ENCODE data around the gene HOXD10.

HOXD10 gene

DNA sequence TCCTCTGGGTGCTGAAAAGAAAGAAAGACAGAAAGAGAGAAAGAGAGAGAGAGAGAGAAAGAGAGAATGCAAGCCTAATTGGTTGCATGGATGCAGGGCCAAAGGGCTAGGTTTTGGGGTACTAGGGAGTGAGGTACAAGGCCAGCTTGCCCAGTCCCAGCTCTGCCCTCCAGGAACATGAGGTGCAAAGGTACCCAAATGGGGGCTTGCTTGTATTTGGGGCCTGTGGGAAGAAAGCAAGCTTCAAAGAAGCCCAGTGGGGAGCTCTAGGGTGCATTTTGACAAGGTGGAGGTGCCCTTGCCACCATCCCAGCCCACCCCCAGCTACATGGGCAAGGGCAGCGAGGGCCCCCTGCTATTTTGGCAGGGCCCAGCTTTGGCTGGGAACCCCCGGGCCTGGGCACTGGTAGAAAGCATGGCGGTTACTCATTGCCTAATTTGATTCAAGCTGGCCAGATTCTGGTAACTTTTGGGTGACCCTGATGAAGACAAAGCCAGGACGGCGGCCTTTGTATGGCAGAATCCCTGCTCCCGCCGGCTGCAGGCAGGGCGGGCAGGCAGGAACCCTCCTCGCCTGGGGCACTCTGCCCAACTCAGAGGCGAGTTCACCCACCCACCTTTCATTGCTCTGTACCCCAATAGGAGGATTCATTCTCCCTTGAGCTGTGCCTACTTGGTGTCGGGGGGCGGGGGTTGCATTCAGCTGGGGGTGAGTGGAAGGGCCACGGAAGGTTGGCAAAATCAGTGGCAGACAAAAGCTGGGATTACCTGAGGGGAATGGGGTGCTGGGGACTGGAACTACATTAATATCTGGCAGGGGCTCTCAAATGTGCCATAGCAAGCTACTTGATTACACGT lies 34.2 kb downstream of the HOXD10 start:
- Mint-ChIP-seq H3K36me3 (peaks cover 3% of the 10 kb centered on the region), H3K27me3 (peaks cover 69% of the 10 kb centered on the region), H3K27ac (no peak overlapping the region), H3K4me3 (no peak overlapping the region), H3K4me1 (no peaks in the 10 kb centered on the region), H3K9me3 (peaks cover 5% of the 10 kb centered on the region)

DNA sequence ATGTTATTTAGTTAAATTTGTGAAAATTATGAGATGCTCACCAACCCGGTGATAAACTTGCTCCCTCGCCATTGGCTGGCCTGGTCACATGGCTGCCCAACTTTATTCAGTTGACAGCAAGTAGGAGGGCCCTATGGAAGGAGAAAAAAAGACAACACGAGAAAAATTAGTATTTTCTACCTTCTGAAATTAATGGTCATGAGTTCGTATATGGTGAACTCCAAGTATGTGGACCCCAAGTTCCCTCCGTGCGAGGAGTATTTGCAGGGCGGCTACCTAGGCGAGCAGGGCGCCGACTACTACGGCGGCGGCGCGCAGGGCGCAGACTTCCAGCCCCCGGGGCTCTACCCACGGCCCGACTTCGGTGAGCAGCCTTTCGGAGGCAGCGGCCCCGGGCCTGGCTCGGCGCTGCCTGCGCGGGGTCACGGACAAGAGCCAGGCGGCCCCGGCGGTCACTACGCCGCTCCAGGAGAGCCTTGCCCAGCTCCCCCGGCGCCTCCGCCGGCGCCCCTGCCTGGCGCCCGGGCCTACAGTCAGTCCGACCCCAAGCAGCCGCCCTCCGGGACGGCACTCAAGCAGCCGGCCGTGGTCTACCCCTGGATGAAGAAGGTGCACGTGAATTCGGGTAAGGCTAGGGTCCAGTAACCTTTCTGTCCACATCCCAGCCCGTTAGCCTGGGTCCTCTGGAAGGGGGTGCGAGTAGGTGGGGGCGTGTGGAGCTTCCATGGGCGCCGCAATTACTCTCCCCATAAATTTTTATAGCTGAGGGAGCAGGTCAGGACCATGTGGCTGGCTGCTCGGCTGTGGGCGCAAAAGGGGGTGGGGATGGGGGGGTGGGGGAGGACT lies 35.1 kb downstream of the HOXD10 start, which contains the start of gene HOXD4:
TSS of gene HOXD4 (plus strand) at position 109 of the 846 bp plus-strand sequence. CDS start at position 193, 84 bp downstream.
- Mint-ChIP-seq H3K4me3 (no peak within 1 kb of the TSS), H3K36me3 (peaks cover 3% of the 10 kb centered on the region), H3K27me3 (peaks cover 64% of the 10 kb centered on the region), H3K9me3 (peaks cover 5% of the 10 kb centered on the region), H3K27ac (no peak within 1 kb of the TSS), H3K4me1 (no peaks in the 10 kb centered on the region)

DNA sequence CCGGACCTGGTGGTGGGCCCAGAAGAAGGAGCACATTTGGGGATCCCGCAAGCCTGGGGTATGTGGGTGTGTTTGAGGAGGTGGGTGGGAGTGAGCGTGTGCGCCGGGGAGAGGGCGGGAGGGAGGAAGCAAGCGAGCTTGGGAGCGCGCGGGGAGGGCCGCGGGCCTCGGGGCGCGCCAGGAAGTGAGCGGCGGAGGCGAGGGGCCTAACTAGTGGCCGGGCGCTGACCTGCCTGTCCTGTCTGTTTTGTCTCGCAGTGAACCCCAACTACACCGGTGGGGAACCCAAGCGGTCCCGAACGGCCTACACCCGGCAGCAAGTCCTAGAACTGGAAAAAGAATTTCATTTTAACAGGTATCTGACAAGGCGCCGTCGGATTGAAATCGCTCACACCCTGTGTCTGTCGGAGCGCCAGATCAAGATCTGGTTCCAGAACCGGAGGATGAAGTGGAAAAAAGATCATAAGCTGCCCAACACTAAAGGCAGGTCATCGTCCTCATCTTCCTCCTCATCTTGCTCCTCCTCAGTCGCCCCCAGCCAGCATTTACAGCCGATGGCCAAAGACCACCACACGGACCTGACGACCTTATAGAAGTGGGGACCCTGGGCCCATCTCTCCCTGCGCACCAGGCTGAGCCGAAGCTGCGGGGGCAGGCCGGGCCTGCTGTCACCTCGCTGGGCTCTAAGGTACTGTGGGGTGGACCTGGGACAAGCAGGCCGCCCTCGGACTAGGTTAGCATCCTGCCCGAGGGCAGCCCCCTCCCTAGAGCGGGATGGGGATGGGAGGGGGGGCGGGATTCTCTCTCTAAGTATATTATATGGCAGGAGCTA lies 36.0 kb downstream of the HOXD10 start:
- Mint-ChIP-seq H3K36me3 (peaks cover 3% of the 10 kb centered on the region), H3K27me3 (peaks cover 61% of the 10 kb centered on the region), H3K4me3 (no peak overlapping the region), H3K9me3 (peaks cover 5% of the 10 kb centered on the region), H3K27ac (no peak overlapping the region), H3K4me1 (peaks cover 3% of the 10 kb centered on the region)

DNA sequence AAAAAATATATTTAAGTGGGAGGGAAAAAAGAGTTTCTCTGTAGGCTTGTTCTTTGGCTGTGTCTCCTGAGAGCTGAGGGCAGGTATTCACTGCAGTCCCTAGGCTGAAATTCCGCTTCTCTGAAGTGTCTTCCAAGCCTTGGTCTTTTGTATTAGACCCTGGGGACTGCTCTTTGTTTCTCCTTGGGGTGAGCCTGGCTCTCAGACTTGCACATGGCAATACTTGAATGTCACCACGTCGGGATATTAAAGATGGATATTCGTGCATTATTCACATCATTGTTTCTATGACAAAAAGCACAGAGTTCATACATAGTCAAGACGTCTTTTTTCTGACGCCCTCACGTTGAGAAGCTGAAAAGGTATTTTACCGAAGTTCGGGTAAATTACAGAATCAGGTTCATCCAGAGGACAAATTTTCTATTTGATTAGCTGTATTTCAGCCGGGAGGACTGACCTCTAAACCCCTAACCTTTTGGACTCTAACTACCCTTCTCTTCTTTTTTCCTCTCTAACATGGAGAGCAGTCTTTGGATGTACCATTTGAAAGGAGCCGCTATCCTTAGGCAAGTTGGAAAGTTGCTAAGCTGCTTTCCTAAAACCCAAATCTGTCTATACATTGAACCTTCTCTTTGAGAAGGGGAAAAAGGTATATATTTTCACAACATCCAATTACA lies 38.1 kb downstream of the HOXD10 start:
- H3K27me3 Mint-ChIP-seq, result peaks cover 54% of the 10 kb centered on the region
- H3K4me1 Mint-ChIP-seq, result peaks cover 6% of the 10 kb centered on the region
- peaks cover 3% of the 10 kb centered on the region for H3K36me3 Mint-ChIP-seq
- no peak overlapping the region for H3K27ac Mint-ChIP-seq
- no peak overlapping the region for H3K4me3 Mint-ChIP-seq
- H3K9me3 Mint-ChIP-seq, result peaks cover 5% of the 10 kb centered on the region

DNA sequence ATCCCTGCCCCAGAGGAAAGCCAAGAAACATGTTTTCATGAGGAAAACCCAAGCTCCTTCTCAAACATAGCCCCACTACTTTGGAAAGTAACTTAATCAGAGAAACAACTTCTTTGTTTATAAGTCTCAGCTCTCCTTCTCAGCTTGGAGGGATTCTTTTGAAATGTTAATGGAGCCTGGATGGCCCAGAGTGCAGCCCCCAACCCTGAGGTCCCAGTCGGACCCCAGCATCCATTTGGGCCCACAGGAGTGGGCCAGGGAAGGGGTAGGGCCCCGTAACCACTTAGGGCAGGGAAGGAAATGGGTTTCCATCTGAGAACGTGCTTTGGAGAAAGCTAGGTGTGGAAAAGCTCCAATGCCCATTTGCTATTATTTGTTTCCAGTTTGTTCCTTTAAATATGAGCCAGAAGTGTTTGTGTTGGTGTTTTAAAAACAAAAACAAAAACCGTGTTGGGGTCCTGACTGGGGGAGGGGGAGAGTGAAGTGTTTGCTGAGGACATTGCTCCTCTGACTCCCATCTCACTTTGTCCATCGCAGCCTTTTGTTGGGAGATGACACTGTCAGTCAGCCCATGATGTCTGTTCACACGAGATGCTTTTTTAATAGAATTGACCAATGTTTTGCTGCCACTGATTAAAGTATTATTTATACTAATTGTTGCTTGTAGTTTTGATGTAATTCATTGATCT lies 38.9 kb downstream of the HOXD10 start:
- H3K4me3 Mint-ChIP-seq, result no peak overlapping the region
- H3K36me3 Mint-ChIP-seq, result no peaks in the 10 kb centered on the region
- peaks cover under 1% of the 10 kb centered on the region for H3K9me3 Mint-ChIP-seq
- no peak overlapping the region for H3K27ac Mint-ChIP-seq
- H3K4me1 Mint-ChIP-seq, result peaks cover 6% of the 10 kb centered on the region
- peaks cover 48% of the 10 kb centered on the region for H3K27me3 Mint-ChIP-seq

DNA sequence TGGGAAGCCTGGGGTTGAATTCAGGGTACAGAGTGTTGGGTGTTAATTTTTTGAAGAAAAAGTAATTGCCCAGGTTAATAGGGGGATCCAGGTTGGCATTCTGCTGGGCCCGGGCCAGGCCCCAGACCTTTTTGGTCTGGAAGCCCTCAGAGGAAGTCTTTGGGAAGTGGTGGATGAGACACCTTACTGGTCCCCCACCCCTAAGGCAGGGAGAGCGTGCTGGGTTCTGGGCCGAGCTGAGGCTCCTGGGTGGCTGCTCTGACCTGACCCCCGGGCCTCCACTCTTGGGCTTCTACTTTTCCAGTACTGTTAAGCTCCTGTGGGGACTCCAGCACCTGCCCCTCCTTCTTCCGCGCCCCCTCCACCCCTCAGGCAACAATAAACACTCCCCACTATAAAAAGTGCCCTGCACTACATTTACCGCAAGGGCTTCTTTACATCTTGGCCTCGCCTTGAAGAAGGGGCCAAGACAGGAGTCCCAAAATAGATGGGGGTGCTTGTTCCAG lies 39.8 kb downstream of the HOXD10 start:
- Mint-ChIP-seq H3K4me1 (peaks cover 6% of the 10 kb centered on the region), H3K27ac (no peak overlapping the region), H3K36me3 (no peaks in the 10 kb centered on the region), H3K4me3 (no peak overlapping the region), H3K9me3 (no peaks in the 10 kb centered on the region), H3K27me3 (peaks cover 48% of the 10 kb centered on the region)

DNA sequence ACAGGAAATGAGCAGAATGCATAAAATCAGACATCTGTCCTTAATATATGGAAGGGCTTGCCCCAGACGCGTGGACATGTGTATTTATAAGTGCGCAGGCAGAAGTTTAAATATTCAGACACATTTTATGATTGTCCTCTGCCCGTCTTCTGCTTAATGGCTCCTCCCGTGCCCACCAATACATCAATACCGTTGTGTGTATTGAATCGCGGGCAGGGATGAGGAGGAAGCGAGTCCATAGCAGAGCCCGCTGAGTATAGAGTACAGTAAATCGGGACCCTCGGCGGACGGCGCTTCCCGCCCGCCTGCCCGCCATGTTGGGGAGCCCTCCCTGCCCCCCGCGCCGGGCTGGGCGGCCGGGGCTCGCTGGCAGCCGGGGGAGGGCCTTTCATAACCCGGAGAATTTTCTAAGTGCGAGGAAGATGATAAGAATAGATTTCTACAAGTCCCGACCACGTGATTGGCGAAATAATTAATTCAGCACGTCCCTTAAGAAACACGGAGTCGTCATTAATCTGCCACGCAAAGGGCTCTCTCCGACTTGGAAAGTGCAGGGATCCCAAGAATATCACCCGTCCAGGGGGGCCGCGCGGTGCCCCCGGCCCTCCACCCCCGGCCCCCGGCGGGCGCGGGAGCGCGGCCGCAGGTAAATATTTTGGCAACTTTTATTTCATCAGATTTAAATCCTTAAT lies 40.4 kb downstream of the HOXD10 start, which contains the start of gene HOXD3:
TSS of gene HOXD3 (plus strand) at position 501 of the 692 bp plus-strand sequence. CDS start 11,808 bp downstream, outside the sequence.
- Mint-ChIP-seq H3K4me3 (no peak within 1 kb of the TSS), H3K36me3 (peaks cover 2% of the 10 kb centered on the region), H3K27me3 (peaks cover 49% of the 10 kb centered on the region), H3K4me1 (peaks cover 6% of the 10 kb centered on the region), H3K27ac (peak within 1 kb of the TSS; percentile 18), H3K9me3 (no peaks in the 10 kb centered on the region)

DNA sequence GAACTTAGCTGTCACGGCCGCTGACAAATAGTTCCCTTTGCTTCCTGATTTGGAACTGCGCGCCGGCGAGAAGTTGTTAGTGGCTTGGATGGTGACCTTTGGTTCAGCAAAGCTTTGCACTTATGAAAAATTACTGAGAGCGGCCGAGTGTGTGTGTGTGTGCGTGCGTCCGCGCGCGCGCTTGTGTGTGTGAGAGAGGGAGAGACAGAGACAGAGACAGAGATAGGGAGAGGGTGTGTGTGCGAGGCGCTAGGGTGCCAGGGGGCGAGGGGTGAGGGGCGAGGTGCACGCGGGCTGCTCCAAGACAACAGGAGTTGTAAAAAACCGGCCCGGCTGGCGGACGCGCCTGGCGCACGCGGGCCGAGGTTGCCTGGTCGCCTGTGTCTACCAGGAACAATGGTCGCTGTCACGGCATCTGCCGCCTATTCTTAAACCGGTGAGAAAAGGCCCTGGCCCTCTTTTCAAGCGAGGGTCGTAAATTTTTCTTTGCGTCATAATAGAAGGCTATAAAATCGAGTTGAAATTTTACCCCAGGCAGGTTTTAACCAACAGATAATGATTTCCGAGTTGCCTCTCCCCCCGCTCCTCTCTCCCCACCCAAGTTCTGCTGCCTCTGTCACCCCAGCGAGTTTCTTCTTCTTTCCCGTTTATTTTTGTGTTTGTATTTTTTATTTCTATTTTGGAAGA lies 41.1 kb downstream of the HOXD10 start:
- Mint-ChIP-seq H3K9me3 (no peaks in the 10 kb centered on the region), H3K27me3 (peaks cover 52% of the 10 kb centered on the region), H3K4me1 (peaks cover 6% of the 10 kb centered on the region), H3K4me3 (no peak overlapping the region), H3K27ac (peak overlapping the region; percentile 18), H3K36me3 (peaks cover 2% of the 10 kb centered on the region)

DNA sequence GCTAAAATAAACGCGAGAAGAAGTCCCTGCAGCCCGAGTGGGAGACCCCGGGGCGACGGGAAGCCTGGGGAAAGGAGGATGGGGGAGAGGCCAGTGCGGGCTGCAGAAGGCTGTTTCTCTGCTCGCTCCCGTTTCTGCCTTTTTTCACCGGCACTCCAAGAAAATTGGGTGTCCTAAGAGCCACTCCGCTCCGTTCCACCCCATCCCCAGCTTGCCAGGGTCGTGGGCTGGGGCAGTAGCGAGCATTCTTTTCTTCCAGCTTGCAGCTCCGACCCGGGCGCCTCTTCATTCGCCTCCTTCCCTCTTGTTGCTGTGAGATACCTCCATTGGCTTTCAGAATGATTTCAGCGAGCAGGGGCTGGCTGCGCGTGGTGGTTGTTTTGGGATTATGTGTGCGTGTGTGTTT lies 41.6 kb downstream of the HOXD10 start:
- Mint-ChIP-seq H3K27me3 (peaks cover 52% of the 10 kb centered on the region), H3K27ac (peak overlapping the region; percentile 19), H3K9me3 (no peaks in the 10 kb centered on the region), H3K4me1 (peaks cover 6% of the 10 kb centered on the region), H3K36me3 (peaks cover 2% of the 10 kb centered on the region), H3K4me3 (peak overlapping the region; percentile 3)

DNA sequence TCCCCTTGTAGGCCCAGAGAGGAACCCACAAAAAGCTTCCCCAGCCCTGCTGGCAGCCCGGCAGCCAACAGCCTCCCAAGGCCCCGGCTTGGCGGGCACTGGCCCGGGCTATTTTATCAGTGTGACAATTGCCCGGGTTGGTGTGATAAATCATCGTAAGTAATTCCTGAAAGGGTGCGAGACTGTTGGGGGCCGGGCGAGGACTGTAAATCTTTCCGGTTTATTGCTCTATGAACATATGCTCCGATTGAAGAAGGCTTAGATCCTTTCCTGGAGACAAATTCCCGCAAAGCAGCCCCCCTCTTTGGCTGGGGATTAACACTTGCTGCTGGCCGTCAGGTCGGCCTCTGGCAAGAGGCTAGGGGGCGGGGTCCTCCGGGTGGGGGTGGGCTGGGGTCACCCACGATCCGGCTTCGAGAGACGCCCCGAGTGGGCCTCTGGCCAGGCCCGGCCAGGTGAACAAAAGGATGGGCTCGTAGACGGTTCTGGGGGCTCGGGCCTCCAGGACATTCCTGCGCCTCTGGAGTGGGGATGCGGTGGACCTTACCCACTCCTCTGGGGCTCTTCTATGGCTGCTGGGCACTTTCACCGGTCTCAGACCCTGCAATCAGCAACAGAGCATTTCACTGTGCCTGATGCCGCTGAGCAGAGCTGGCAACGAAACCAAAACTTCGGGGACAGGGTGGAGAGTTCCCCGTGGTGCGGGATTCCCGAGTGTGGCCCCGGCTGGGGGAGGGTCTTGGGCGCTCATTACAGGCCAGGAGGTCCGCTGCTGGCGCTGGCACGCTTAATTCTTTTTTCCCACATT lies 42.5 kb downstream of the HOXD10 start:
- Mint-ChIP-seq H3K36me3 (peaks cover 4% of the 10 kb centered on the region), H3K27me3 (peaks cover 56% of the 10 kb centered on the region), H3K9me3 (peaks cover 5% of the 10 kb centered on the region), H3K27ac (no peak overlapping the region), H3K4me3 (no peak overlapping the region), H3K4me1 (peaks cover 8% of the 10 kb centered on the region)

DNA sequence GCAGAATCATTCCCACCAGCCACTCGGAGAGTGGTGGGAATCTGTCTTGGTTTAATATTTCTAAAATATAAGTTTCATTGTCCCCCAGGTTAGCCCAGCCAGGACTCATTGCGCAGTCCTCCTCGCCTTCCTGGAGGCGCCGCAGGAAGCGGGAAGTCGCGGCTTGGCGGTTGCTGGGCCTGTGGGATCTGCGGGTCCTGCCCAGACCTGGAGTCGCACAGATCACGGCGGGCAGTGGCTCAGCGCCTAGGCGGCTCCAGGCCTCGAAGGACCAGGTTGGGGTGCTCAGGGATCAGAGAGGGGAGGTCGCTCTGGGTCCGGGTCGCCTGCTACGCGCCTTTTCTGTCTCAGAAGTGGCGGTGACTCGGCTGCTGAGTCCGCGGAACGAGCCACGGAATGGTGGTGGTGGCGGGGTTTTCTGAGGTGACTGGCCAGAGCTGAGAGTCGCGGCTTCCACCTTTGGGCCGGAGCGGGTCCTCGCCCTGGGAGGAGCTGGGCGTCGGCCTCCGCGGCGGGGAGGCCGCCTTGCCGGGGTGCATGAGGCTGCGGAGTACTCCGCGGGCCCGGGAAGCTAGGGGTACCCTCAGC lies 43.2 kb downstream of the HOXD10 start:
- peaks cover 54% of the 10 kb centered on the region for H3K27me3 Mint-ChIP-seq
- no peak overlapping the region for H3K4me3 Mint-ChIP-seq
- H3K36me3 Mint-ChIP-seq, result peaks cover 4% of the 10 kb centered on the region
- H3K4me1 Mint-ChIP-seq, result peaks cover 12% of the 10 kb centered on the region
- H3K9me3 Mint-ChIP-seq, result peaks cover 7% of the 10 kb centered on the region
- no peak overlapping the region for H3K27ac Mint-ChIP-seq

DNA sequence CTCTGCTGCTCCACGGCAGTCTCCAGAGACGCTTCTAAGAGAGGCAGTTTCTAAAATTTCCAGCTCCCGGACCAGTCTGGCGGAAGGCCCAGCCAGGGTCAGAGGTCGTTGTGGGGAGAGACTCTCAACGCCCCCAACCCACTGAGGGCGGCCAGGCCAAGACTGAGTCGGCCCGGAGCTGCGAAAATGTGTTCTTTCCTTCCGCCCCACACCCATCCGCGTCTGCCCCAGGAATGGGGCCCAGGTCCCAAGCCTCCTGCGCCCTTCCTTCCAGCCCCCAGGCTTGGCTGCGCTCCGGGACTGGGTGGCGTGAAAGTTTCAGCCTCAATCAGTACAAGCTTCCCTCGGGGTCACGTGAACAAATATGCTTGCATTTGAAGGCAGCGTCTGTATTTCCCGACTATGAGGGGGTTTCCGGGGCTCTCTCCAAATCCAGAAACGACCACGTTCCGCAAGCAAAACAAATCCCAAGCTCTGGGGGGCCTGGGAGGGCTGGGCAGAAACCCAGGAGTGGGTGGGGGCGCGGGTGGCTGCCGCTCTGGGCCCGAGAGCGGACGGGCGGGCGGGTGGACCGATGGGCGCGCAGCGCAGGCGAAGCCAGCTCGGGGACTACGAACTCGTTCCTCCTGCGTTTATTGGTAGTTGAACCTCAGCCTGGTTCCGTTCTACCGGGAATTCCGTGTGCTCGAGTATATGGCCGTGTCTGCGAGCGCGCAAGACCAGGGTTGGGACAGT lies 43.8 kb downstream of the HOXD10 start:
- Mint-ChIP-seq H3K4me3 (no peak overlapping the region), H3K27me3 (peaks cover 53% of the 10 kb centered on the region), H3K4me1 (peaks cover 12% of the 10 kb centered on the region), H3K27ac (no peak overlapping the region), H3K9me3 (peaks cover 7% of the 10 kb centered on the region), H3K36me3 (peaks cover 4% of the 10 kb centered on the region)

Measured in activated naive CD4-positive, alpha-beta T cell treated with anti-CD3 and anti-CD28 coated beads, Interleukin-2, amount 50 U/mL, for 24 hours (primary cell).